IMR-90 (cell line): ENCODE results near the gene RUNX1. TPM values are rescaled to one million over a fixed set of nuclear protein-coding genes. Genes with fewer than 3 reads are reported as not detected.

ENCODE experiments used
- ATAC-seq: fragments of 200-7000 bp; cut with Tn5 transposase; 2 replicates; pipeline ENCODE4 v1.9.1; 2020; ENCODE audit warnings: low read depth, mild to moderate bottlenecking, moderate library complexity
- BruUV-seq: library from RNA; stranded (reverse); fragments of 400-500 nt; replicated peaks from 2 replicates; lab custom pipeline; 2021; lab: Mats Ljungman, UMichigan
- CTCF ChIA-PET: fragments of 300-600 bp; formaldehyde crosslinking; extraction: SDS; loops from one replicate; lab custom pipeline; 2021; ENCODE audit warnings: antibody characterized with exemption; lab: Yijun Ruan, JAX
- POLR2A ChIA-PET: fragments of 300-600 bp; sonication (Branson Sonifier 250); formaldehyde crosslinking; loops from one replicate; lab custom pipeline; 2022; ENCODE audit warnings: antibody characterized with exemption; ENCODE audit not compliant: unreplicated experiment; lab: Charles Lee
- DNase-seq: peaks from one replicate; pipeline ENCODE4 v3.0.0; 2013
- H2AFZ ChIP-seq: replicated peaks from 2 replicates; pipeline ENCODE3; 2013; ENCODE audit warnings: low read length, mild to moderate bottlenecking; ENCODE audit not compliant: poor library complexity
- H2AK5ac ChIP-seq: 2 replicates; pipeline ENCODE4 v1.6.1; 2013; ENCODE audit warnings: low read depth, low read length, inconsistent platforms
- H2AK9ac ChIP-seq: replicated peaks from 2 replicates; pipeline ENCODE3; 2013; ENCODE audit warnings: mild to moderate bottlenecking, low read depth, low read length, moderate library complexity; ENCODE audit not compliant: poor library complexity
- H2BK120ac ChIP-seq: 2 replicates; pipeline ENCODE4 v1.6.1; 2013; ENCODE audit warnings: low read depth, low read length, inconsistent platforms
- H2BK15ac ChIP-seq: 3 replicates; pipeline ENCODE4 v1.6.1; 2013; ENCODE audit warnings: low read depth, low read length, inconsistent platforms
- H2BK20ac ChIP-seq: 2 replicates; pipeline ENCODE4 v1.6.1; 2013; ENCODE audit warnings: low read depth, mild to moderate bottlenecking, inconsistent platforms, low read length, moderate library complexity
- H2BK5ac ChIP-seq: 2 replicates; pipeline ENCODE4 v1.6.1; 2013; ENCODE audit warnings: mild to moderate bottlenecking, low read depth, low read length, inconsistent platforms; ENCODE audit not compliant: poor library complexity, severe bottlenecking
- H3K14ac ChIP-seq: replicated peaks from 2 replicates; pipeline ENCODE4 v1.6.1; 2013; ENCODE audit warnings: low read depth, low read length, inconsistent platforms
- H3K18ac ChIP-seq: 2 replicates; pipeline ENCODE4 v1.6.1; 2013; ENCODE audit warnings: low read depth, low read length, control low read depth
- H3K23ac ChIP-seq: 2 replicates; pipeline ENCODE4 v1.6.1; 2013; ENCODE audit warnings: low read depth, low read length, inconsistent platforms
- H3K27ac ChIP-seq: 2 replicates; pipeline ENCODE4 v1.5.1; 2013; ENCODE audit warnings: mild to moderate bottlenecking, control low read depth, low read length; ENCODE audit not compliant: insufficient read depth
- H3K27me3 ChIP-seq: 2 replicates; pipeline ENCODE4 v1.6.1; 2013; ENCODE audit warnings: low read length; ENCODE audit not compliant: control insufficient read depth, insufficient read depth
- H3K36me3 ChIP-seq: 2 replicates; pipeline ENCODE4 v1.6.1; 2013; ENCODE audit warnings: low read length, mixed read lengths; ENCODE audit not compliant: control insufficient read depth, insufficient read depth
- H3K4ac ChIP-seq: 2 replicates; pipeline ENCODE4 v1.6.1; 2013; ENCODE audit warnings: low read depth, low read length, inconsistent platforms
- H3K4me1 ChIP-seq: 2 replicates; pipeline ENCODE4 v1.6.1; 2013; ENCODE audit warnings: low read length, mixed read lengths; ENCODE audit not compliant: control insufficient read depth, insufficient read depth
- H3K4me2 ChIP-seq: 2 replicates; pipeline ENCODE4 v1.6.1; 2013; ENCODE audit warnings: low read depth, mild to moderate bottlenecking, control low read depth, low read length, moderate library complexity
- H3K4me3 ChIP-seq: 2 replicates; pipeline ENCODE4 v1.5.1; 2013; ENCODE audit warnings: low read depth, mild to moderate bottlenecking, control low read depth, low read length, moderate library complexity; ENCODE audit not compliant: insufficient read depth
- H3K56ac ChIP-seq: 2 replicates; pipeline ENCODE4 v1.6.1; 2013; ENCODE audit warnings: low read length, inconsistent platforms; ENCODE audit not compliant: insufficient read depth; ENCODE audit errors: extremely low read depth
- H3K79me1 ChIP-seq, 2 experiments: 2 replicates each; pipeline ENCODE4 v1.6.1; 2013; ENCODE audit warnings: low read length in 2 of 2, inconsistent platforms in 1 of 2, low read depth in 1 of 2
- H3K9ac ChIP-seq: 2 replicates; pipeline ENCODE4 v1.6.1; 2013; ENCODE audit warnings: low read depth, low read length, control low read depth
- H3K9me1 ChIP-seq: 2 replicates; pipeline ENCODE4 v1.6.1; 2013; ENCODE audit warnings: low read length, inconsistent platforms; ENCODE audit not compliant: insufficient read depth
- H3K9me3 ChIP-seq: 2 replicates; pipeline ENCODE4 v1.6.1; 2013; ENCODE audit warnings: low read length; ENCODE audit not compliant: control insufficient read depth, insufficient read depth
- H4K20me1 ChIP-seq: 2 replicates; pipeline ENCODE4 v1.6.1; 2013; ENCODE audit warnings: low read length, inconsistent platforms; ENCODE audit not compliant: insufficient read depth
- H4K5ac ChIP-seq: 2 replicates; pipeline ENCODE4 v1.6.1; 2013; ENCODE audit warnings: mild to moderate bottlenecking, low read depth, low read length, control low read depth
- H4K8ac ChIP-seq, 2 experiments: 2 replicates each; pipeline ENCODE4 v1.6.1; 2013; ENCODE audit warnings: low read depth in 2 of 2, low read length in 2 of 2, control low read depth in 1 of 2, inconsistent platforms in 1 of 2
- H4K91ac ChIP-seq: 2 replicates; pipeline ENCODE4 v1.6.1; 2013; ENCODE audit warnings: low read depth, low read length, inconsistent platforms; ENCODE audit not compliant: insufficient read depth
- RAD21 ChIP-seq: IDR thresholded peaks from 2 replicates; pipeline ENCODE4 v1.6.1; 2012; ENCODE audit warnings: low read length, improper control_type of control experiment
- WGBS, 2 experiments: methylation state at CpG; one replicate each; pipeline versions ENCODE4 v1.1.5 to v1.1.7; 2013; ENCODE audit warnings: missing lambda C conversion rate in 2 of 2; ENCODE audit not compliant: insufficient read length in 1 of 2; ENCODE audit errors: extremely low coverage in 2 of 2; 5-methylcytosine and 5-hydroxymethylcytosine counted together
- dilution Hi-C: fragments of 300-500 bp; cut with HindIII; formaldehyde crosslinking; loops from one replicate; pipeline ENCODE4 v1.14.3; 2018; ENCODE audit warnings: low sequenced_read_pairs; ENCODE audit not compliant: unreplicated experiment
- in situ Hi-C: fragments of 300-500 bp; cut with MboI; formaldehyde crosslinking; loops from 3 replicates; pipeline ENCODE4 v1.14.3; 2019; ENCODE audit warnings: low sequenced_read_pairs, inconsistent platforms, mixed read lengths
- intact Hi-C: fragments of 100-400 bp; cut with micrococcal nuclease; formaldehyde crosslinking; loops from 2 replicates; pipeline ENCODE4 v1.10.0; 2022
- polyA plus RNA-seq, 3 experiments: library from polyadenylated mRNA; depleted of rRNA; stranded (reverse); fragments of >200 nt; gene quantifications; 2 replicates each; pipeline ENCODE4 v1.2.3, GENCODE V29; 2012; ENCODE audit warnings: low replicate concordance in 1 of 3
- total RNA-seq: library from RNA; depleted of rRNA; stranded (reverse); fragments of >200 nt; gene quantifications from 2 replicates; pipeline ENCODE4 v1.2.3, GENCODE V29; 2012
- TF ChIP-seq, protein P1 (sequence below): conservative IDR thresholded peaks from 2 replicates; pipeline ENCODE4 v1.5.1; 2012; ENCODE audit warnings: mild to moderate bottlenecking, low read depth, low read length, improper control_type of control experiment
- TF ChIP-seq, protein P2 (sequence below): fragments of 150-350 bp; IDR thresholded peaks from 2 replicates; pipeline ENCODE4 v1.6.1; 2016; ENCODE audit warnings: low read depth, mild to moderate bottlenecking, low read length, moderate library complexity, borderline replicate concordance

RUNX1 gene
- total and polyA plus RNA-seq, 2 of the 4 experiments (the other 2 are of a cell fraction): 34.5 to 56.5 TPM

DNA sequence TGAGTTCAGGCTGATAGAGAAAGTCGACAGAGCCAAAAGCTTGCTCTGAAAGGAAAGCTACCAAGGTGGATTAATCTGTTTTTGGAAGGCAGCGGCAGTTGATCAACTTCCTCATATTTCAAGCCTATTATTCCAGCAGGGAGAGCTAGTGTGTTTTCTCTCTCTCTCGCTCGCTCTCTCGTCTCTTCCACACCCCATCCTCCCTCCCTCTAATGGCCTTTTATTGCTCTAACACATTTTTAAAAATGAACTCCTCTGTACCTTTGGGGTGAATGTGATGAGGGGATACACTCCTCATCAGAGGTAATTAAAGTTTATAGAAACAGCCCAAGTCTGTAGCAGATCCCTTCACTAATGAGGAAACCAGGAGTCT lies 253.9 kb downstream of the RUNX1 start:
- no peaks in the 10 kb centered on the region for H3K9me3 ChIP-seq
- peak overlapping the region; percentile 83 for H3K27ac ChIP-seq
- peaks cover 23% of the 10 kb centered on the region for H3K9me1 ChIP-seq
- 0 out of 3 replicates have a peak overlapping the region, but pooled peaks have one; percentile 18 for H2BK15ac ChIP-seq
- no peak overlapping the region for H2AFZ ChIP-seq
- H2AK9ac ChIP-seq: no peak overlapping the region
- no peak for DNase-seq
- peak overlapping the region; percentile 13 for H2BK120ac ChIP-seq
- dilution Hi-C loops (no loop called here), in situ Hi-C loops (no loop called here), intact Hi-C loops (no loop called here)
- H3K4me1 ChIP-seq: peaks cover 24% of the 10 kb centered on the region
- H3K23ac ChIP-seq: peak overlapping the region; percentile 69
- no peak overlapping the region for H3K4me3 ChIP-seq
- H2AK5ac ChIP-seq: peak overlapping the region; percentile 50
- H3K36me3 ChIP-seq: peaks cover 56% of the 10 kb centered on the region
- 0 out of 2 replicates have a peak overlapping the region, but pooled peaks have one; percentile 17 for H3K56ac ChIP-seq
- H2BK20ac ChIP-seq: peak overlapping the region; percentile 12
- TF ChIP-seq RAD21: 0 out of 2 replicates have a peak, but pooled peaks have one; percentile 7
- TF ChIP-seq, protein P1, sequence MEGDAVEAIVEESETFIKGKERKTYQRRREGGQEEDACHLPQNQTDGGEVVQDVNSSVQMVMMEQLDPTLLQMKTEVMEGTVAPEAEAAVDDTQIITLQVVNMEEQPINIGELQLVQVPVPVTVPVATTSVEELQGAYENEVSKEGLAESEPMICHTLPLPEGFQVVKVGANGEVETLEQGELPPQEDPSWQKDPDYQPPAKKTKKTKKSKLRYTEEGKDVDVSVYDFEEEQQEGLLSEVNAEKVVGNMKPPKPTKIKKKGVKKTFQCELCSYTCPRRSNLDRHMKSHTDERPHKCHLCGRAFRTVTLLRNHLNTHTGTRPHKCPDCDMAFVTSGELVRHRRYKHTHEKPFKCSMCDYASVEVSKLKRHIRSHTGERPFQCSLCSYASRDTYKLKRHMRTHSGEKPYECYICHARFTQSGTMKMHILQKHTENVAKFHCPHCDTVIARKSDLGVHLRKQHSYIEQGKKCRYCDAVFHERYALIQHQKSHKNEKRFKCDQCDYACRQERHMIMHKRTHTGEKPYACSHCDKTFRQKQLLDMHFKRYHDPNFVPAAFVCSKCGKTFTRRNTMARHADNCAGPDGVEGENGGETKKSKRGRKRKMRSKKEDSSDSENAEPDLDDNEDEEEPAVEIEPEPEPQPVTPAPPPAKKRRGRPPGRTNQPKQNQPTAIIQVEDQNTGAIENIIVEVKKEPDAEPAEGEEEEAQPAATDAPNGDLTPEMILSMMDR: peak; percentile 10; the same call in 1 of the 2 replicates
- TF ChIP-seq, protein P2, sequence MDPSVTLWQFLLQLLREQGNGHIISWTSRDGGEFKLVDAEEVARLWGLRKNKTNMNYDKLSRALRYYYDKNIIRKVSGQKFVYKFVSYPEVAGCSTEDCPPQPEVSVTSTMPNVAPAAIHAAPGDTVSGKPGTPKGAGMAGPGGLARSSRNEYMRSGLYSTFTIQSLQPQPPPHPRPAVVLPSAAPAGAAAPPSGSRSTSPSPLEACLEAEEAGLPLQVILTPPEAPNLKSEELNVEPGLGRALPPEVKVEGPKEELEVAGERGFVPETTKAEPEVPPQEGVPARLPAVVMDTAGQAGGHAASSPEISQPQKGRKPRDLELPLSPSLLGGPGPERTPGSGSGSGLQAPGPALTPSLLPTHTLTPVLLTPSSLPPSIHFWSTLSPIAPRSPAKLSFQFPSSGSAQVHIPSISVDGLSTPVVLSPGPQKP: no peak
- H2BK5ac ChIP-seq: peak overlapping the region; percentile 61
- H3K18ac ChIP-seq: peak overlapping the region; percentile 71
- no peak overlapping the region for H3K4me2 ChIP-seq
- H3K14ac ChIP-seq: peak overlapping the region; percentile 6; the same call in 1 of the 2 replicates
- ChIA-PET POLR2A (no interaction called here), CTCF (interaction anchor here (0.8 to 2.2 kb wide), 2 partner anchors 23 to 50 kb away, joined by 3 to 7 read pairs; no protein-coding TSS in a partner anchor)
- peaks cover 40 to 80% of the 10 kb centered on the region in 2 experiments for H3K79me1 ChIP-seq
- no TSS peak for BruUV-seq
- no peaks in the 10 kb centered on the region for H3K27me3 ChIP-seq
- H4K20me1 ChIP-seq: peaks cover 40% of the 10 kb centered on the region
- H4K8ac ChIP-seq: peak overlapping the region; percentile 0 to 60; a peak in 2 of 4 replicates
- H3K9ac ChIP-seq: 0 out of 2 replicates have a peak overlapping the region, but pooled peaks have one; percentile 5
- WGBS, 2 experiments: 100% methylated on average over 1 of the region's 5 CpGs; no CpG with 5 or more reads in 1 of the 2 experiments
- H4K91ac ChIP-seq: peak overlapping the region; percentile 80
- H3K4ac ChIP-seq: peak overlapping the region; percentile 47
- 0 out of 2 replicates have a peak overlapping the region, but pooled peaks have one; percentile 5 for H4K5ac ChIP-seq
- ATAC-seq: peak; percentile 18
